ENCODE data around the gene SYT1. TPM values are rescaled to one million over a fixed set of nuclear protein-coding genes. Genes with fewer than 3 reads are reported as not detected.

The SYT1 gene
- total and polyA plus RNA-seq, 2 donors (not counting 1 experiment from before 2014, with no cell fraction given): 0.60 to 1.3 TPM

GRCh38 chr12:79442396-79442795, 577.8 kb downstream of the SYT1 start:
- intact Hi-C loops (cut with micrococcal nuclease): no loop called here
- TF ChIP-seq EZH2 (IDR thresholded peaks at IDR 0.05; ENCODE audit: borderline replicate concordance, insufficient read depth, low read depth, low read length, poor library complexity, severe bottlenecking) (no peak), CTCF (IDR thresholded peaks at IDR 0.05) (no peak)
- Histone ChIP-seq H4K20me1 (ENCODE audit: control insufficient read depth, insufficient read depth, low read length, poor library complexity, severe bottlenecking) (no peaks in the 10 kb centered on the region), H3K9ac (ENCODE audit: low read length) (no peak overlapping the region), H2AFZ (ENCODE audit: insufficient read depth, low read depth, low read length, poor library complexity, severe bottlenecking) (no peak overlapping the region), H3K36me3 (replicated peaks in 1 of 2; ENCODE audit: control extremely low read depth in 1 of 2, control insufficient read depth in 1 of 2, extremely low read depth in 1 of 2, insufficient read depth in 2 of 2, low read length in 1 of 2) (no peaks in the 10 kb centered on the region), H3K4me1 (ENCODE audit: control insufficient read depth in 2 of 2, insufficient read depth in 2 of 2, low read length in 2 of 2) (no peaks in the 10 kb centered on the region), H3K27ac (ENCODE audit: low read length in 2 of 2) (no peak overlapping the region), H3K4me2 (replicated peaks; ENCODE audit: low read depth, low read length, poor library complexity, severe bottlenecking) (no peak overlapping the region), H3K4me3 (ENCODE audit: control extremely low read depth in 1 of 5, extremely low read depth in 1 of 5, insufficient read depth in 1 of 5, low read depth in 2 of 5, low read length in 4 of 5) (no peak overlapping the region), H3K27me3 (replicated peaks in 1 of 4; ENCODE audit: control extremely low read depth in 1 of 4, control insufficient read depth in 3 of 4, insufficient read depth in 4 of 4, low read length in 3 of 4) (no peaks in the 10 kb centered on the region), H3K79me2 (ENCODE audit: control insufficient read depth, insufficient read depth, low read length) (no peaks in the 10 kb centered on the region), H3K9me3 (ENCODE audit: control extremely low read depth in 1 of 3, control insufficient read depth in 2 of 3, insufficient read depth in 1 of 3, low read length in 2 of 3) (no peaks in the 10 kb centered on the region)
- Mint-ChIP-seq H3K27ac (no peak overlapping the region), H3K4me1 (no peaks in the 10 kb centered on the region), H3K4me3 (no peak overlapping the region), H3K9me3 (ENCODE audit: insufficient read depth) (no peaks in the 10 kb centered on the region), H3K27me3 (no peaks in the 10 kb centered on the region)
- CTCF ChIA-PET: no interaction called here
- POLR2A ChIA-PET: no interaction called here
- DNase-seq (no peak), ATAC-seq (ENCODE audit: low read depth) (no peak)

GRCh38 chr12:79444089-79444488, 579.5 kb downstream of the SYT1 start:
- TF ChIP-seq EZH2 (IDR thresholded peaks at IDR 0.05; ENCODE audit: borderline replicate concordance, insufficient read depth, low read depth, low read length, poor library complexity, severe bottlenecking) (no peak), CTCF (IDR thresholded peaks at IDR 0.05) (no peak)
- Mint-ChIP-seq H3K27me3 (no peaks in the 10 kb centered on the region), H3K27ac (no peak overlapping the region), H3K4me3 (no peak overlapping the region), H3K9me3 (ENCODE audit: insufficient read depth) (no peaks in the 10 kb centered on the region), H3K4me1 (no peaks in the 10 kb centered on the region)
- ChIA-PET POLR2A (no interaction called here), CTCF (no interaction called here)
- no peak overlapping the region for H3K9ac ChIP-seq (ENCODE audit: low read length)
- no peaks in the 10 kb centered on the region for H3K79me2 ChIP-seq (ENCODE audit: control insufficient read depth, insufficient read depth, low read length)
- intact Hi-C loops (cut with micrococcal nuclease): no loop called here
- DNase-seq: no peak
- H3K27me3 ChIP-seq (replicated peaks in 1 of 4; ENCODE audit: control extremely low read depth in 1 of 4, control insufficient read depth in 3 of 4, insufficient read depth in 4 of 4, low read length in 3 of 4): no peaks in the 10 kb centered on the region
- H2AFZ ChIP-seq (ENCODE audit: insufficient read depth, low read depth, low read length, poor library complexity, severe bottlenecking): no peak overlapping the region
- no peaks in the 10 kb centered on the region for H3K9me3 ChIP-seq (ENCODE audit: control extremely low read depth in 1 of 3, control insufficient read depth in 2 of 3, insufficient read depth in 1 of 3, low read length in 2 of 3)
- no peaks in the 10 kb centered on the region for H3K4me1 ChIP-seq (ENCODE audit: control insufficient read depth in 2 of 2, insufficient read depth in 2 of 2, low read length in 2 of 2)
- H3K4me3 ChIP-seq (ENCODE audit: control extremely low read depth in 1 of 5, extremely low read depth in 1 of 5, insufficient read depth in 1 of 5, low read depth in 2 of 5, low read length in 4 of 5): no peak overlapping the region
- no peak overlapping the region for H3K27ac ChIP-seq (ENCODE audit: low read length in 2 of 2)
- no peak for ATAC-seq (ENCODE audit: low read depth)
- no peaks in the 10 kb centered on the region for H3K36me3 ChIP-seq (replicated peaks in 1 of 2; ENCODE audit: control extremely low read depth in 1 of 2, control insufficient read depth in 1 of 2, extremely low read depth in 1 of 2, insufficient read depth in 2 of 2, low read length in 1 of 2)
- H4K20me1 ChIP-seq (ENCODE audit: control insufficient read depth, insufficient read depth, low read length, poor library complexity, severe bottlenecking): no peaks in the 10 kb centered on the region
- no peak overlapping the region for H3K4me2 ChIP-seq (replicated peaks; ENCODE audit: low read depth, low read length, poor library complexity, severe bottlenecking)

Measured in B cell (primary cell).